ENCODE data around the gene TBPL1.

TBPL1 gene

GRCh38 chr6:133957780-133958242 lies 4.8 kb downstream of the TBPL1 start:
- no peak for TF ChIP-seq CTCF (IDR thresholded peaks at IDR 0.05; ENCODE audit: borderline replicate concordance, control extremely low read depth, extremely low read depth, insufficient read depth, missing control alignments)
- DNase-seq (ENCODE audit: low spot score): no peak
- in situ Hi-C loops (cut with MboI; ENCODE audit: low sequenced_read_pairs, unreplicated experiment): no loop called here

GRCh38 chr6:133958791-133959190 lies 5.8 kb downstream of the TBPL1 start:
- in situ Hi-C loops (cut with MboI; ENCODE audit: low sequenced_read_pairs, unreplicated experiment): no loop called here
- TF ChIP-seq CTCF (IDR thresholded peaks at IDR 0.05; ENCODE audit: borderline replicate concordance, control extremely low read depth, extremely low read depth, insufficient read depth, missing control alignments): no peak
- DNase-seq (ENCODE audit: low spot score): no peak

GRCh38 chr6:133959667-133960368 lies 6.8 kb downstream of the TBPL1 start:
- TF ChIP-seq CTCF (IDR thresholded peaks at IDR 0.05; ENCODE audit: borderline replicate concordance, control extremely low read depth, extremely low read depth, insufficient read depth, missing control alignments): no peak

GRCh38 chr6:133961831-133962230 lies 8.8 kb downstream of the TBPL1 start:
- no peak for TF ChIP-seq CTCF (IDR thresholded peaks at IDR 0.05; ENCODE audit: borderline replicate concordance, control extremely low read depth, extremely low read depth, insufficient read depth, missing control alignments)

More at GRCh38 chr6:133959667-133960368, 6.8 kb downstream of the TBPL1 start:
- DNase-seq (ENCODE audit: low spot score): no peak
- in situ Hi-C loops (cut with MboI; ENCODE audit: low sequenced_read_pairs, unreplicated experiment): no loop called here

GRCh38 chr6:133964052-133964451 lies 11.0 kb downstream of the TBPL1 start:
- in situ Hi-C loops (cut with MboI; ENCODE audit: low sequenced_read_pairs, unreplicated experiment): no loop called here
- DNase-seq (ENCODE audit: low spot score): peak; percentile 25
- TF ChIP-seq CTCF (IDR thresholded peaks at IDR 0.05; ENCODE audit: borderline replicate concordance, control extremely low read depth, extremely low read depth, insufficient read depth, missing control alignments): no peak

More at GRCh38 chr6:133961831-133962230, 8.8 kb downstream of the TBPL1 start:
- no peak for DNase-seq (ENCODE audit: low spot score)
- in situ Hi-C loops (cut with MboI; ENCODE audit: low sequenced_read_pairs, unreplicated experiment): no loop called here

- no peak for DNase-seq (ENCODE audit: low spot score)
- in situ Hi-C loops (cut with MboI; ENCODE audit: low sequenced_read_pairs, unreplicated experiment): no loop called here
Measured at GRCh38 chr6:133964702-133965101, 11.7 kb downstream of the TBPL1 start.

More at GRCh38 chr6:133964702-133965101, 11.7 kb downstream of the TBPL1 start:
- no peak for TF ChIP-seq CTCF (IDR thresholded peaks at IDR 0.05; ENCODE audit: borderline replicate concordance, control extremely low read depth, extremely low read depth, insufficient read depth, missing control alignments)
